G401.6 (cell line): ENCODE measurements around the gene VSTM1.

Source experiments
- FAIRE-seq: peaks from 2 replicates; lab custom pipeline; 2012; peaks lifted over from hg19 to GRCh38; lab: Jason Lieb, UNC

Gene VSTM1

DNA sequence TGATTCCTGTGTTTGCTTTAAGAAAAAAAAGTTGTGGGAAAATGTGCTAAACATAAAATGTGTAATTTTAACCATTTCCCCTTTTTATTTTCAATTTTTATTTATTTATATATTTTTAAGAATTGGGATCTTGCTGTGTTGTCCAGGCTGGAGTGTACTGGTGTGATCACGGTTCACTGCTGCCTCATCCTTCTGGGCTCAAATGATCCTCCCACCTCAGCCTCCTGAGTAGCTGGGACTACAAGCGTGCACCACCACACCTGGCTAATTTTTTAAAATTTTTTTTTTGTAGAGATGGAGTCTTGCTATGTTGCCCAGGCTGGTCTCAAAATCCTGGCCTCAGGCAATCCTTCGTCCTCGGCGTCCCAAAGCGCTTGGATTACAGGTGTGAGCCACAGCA, 53.2 kb downstream of the VSTM1 start:
- no peak for FAIRE-seq

DNA sequence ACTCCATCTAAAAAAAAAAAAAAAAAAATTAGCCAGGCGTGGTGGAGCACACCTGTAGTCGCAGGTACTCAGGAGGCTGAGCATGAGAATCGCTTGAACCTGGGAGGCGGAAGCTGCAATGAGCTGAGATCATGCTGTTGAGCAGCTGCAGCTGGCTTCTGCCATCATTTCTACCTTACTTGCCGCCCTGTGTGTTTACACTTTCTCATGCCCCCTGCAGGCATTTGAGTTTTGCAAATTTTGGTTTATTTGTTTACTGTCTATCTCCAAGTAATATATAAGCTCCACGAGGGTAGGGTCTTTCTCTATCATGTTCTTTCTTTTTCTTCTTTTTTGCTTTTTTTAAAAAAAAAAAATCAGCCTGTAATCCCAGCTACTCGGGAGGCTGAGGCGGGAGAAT, 54.3 kb downstream of the VSTM1 start:
- no peak for FAIRE-seq

DNA sequence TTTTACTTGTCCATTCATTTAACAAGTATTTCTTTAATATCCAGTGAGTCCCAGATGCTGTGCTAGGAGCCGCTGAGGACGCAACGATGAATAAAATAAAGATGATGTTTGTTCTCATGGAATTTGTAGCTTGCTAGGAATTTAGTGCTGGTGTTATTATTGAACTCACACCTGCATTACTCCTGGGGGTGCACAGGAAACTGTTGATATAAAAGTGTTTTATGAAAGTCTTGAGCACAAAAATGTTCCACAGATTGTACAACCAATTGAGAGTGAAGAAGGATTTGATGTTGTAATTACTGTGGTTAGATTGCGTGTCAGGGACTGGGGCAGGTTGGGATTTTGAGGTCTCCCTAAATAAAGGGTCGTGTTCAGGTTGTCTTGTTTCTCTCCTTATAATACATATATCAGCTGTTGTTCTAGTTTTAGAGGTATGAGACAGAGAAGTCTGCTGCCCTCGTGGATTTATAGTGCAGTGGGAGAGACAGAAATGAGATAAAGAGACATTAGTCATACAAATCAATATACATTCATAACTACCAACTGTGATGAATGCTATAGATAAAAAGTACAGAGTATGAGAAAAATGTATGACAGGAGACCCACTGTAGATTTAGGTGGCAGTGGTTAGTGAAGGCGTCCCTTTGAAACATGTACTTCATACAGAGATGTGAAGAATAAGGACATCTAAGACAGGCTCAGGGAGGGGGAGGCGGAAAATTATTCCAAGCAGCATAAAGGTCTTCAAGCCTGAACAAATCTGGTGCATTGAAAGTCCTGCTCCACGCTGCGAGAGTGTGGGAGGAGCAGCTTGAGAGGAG, 61.0 kb downstream of the VSTM1 start:
- FAIRE-seq, result no peak

DNA sequence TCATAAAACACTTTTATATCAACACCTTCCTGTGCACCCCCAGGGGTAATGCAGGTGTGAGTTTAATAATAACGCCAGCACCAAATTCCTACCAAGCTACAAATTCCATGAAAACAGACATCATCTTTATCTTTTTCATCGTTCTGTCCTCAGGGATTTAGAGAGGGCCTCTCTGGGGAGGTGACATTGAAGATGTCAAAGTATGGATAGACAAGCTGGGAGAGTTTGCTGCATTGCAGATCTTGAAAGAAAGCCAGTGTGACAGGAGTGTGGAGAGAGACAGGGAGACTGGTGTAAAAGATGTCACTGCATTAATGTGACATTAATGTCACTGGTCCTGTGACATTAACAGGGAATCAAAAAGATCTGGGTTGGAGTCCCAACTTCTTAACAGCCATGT, 62.2 kb downstream of the VSTM1 start:
- no peak for FAIRE-seq

GRCh38 chr19:53999694-54000093, 64.0 kb downstream of the VSTM1 start:
- FAIRE-seq, result no peak

DNA sequence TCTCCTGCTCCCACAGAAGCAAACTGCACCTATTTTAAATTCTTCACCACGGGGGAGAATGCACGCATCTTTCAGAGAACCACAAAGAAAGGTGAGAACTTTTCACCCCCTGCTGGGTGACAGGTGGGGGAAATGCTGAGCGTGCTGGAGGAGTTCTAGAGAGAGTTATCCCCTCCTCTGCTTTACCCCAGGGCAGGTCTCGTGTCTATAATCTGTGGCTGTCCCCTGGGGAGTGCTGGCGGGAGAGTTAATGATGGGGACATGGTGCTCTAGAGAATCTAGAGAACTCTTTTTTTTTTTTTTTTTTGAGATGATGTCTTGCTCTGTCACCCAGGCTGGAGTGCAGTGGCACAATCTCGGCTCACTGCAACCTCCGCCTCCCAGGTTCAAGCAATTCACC, 65.5 kb downstream of the VSTM1 start:
- no peak for FAIRE-seq

DNA sequence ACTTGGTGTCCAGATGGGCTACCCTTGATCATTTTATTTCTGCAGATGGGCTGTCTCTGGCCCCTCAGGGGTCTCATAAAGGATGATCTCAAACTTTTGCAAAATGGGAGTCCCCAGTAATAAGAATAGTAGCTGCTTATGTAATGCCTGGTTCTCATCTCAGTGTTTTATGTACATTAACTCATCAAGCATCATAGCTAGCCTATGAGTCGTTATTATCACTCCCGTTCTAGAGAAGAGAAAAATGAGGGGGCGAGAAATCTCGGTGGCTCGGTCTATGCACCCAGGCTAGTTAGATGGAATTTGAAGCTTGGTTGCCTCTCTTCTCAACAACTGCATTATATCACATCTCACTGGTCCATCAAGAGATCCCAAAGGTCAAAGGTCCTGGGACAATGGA, 68.9 kb downstream of the VSTM1 start:
- FAIRE-seq, result no peak

GRCh38 chr19:53993448-53993847, 70.2 kb downstream of the VSTM1 start:
- FAIRE-seq, result no peak

DNA sequence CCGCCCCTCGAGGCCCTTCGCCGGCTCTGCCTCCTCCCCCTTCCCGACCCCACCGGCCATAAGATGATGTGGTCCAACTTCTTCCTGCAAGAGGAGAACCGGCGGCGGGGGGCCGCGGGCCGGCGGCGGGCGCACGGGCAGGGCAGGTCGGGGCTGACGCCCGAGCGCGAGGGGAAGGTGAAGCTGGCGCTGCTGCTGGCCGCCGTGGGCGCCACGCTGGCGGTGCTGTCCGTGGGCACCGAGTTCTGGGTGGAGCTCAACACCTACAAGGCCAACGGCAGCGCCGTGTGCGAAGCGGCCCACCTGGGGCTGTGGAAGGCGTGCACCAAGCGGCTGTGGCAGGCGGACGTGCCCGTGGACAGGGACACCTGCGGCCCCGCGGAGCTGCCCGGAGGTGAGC, 70.9 kb downstream of the VSTM1 start:
- no peak for FAIRE-seq

GRCh38 chr19:53992211-53992610, 71.5 kb downstream of the VSTM1 start:
- no peak for FAIRE-seq

DNA sequence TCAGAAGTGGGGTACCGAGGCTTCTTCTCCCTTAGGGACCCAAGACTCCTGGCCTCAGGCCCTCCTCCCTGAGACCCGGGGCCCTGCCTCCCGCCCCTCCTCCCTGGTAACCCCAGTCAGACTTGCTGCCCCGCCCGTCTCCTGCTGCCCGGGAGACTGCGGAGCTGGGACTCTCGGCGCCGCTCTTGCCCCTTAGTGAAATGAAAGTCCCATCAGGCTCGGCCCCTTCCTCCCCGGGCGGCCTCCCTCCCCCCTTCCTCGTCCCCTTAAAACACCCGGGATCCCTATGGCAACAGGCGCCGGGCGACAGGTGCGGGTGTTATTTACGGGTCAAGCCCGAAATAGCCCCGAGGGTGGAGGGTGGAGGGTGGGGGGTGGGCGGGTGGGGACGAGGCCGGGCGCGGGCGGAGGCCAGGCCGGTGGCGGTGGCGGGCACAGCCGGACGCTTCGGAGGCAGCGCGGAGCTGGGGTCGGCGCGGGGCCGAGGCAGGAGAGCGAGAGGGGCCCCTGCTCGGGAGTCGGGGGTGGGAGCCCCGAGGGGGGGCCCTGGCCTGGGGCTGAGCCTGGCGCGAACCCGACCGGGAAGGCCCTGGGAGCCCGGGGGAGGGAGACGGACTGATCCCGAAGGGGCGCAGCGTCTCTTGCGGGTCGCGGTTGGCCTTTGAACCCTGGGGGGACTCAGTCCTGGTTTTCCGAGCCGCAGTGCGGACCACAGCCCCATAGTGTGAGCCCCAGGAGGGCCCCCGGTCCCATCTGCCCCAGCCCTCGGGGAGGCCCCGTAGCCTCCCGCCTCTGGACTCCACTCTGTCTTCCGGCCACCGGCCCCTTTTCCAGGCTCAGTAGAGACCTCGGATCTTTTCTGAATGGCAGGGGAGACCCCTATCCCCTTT, 72.2 kb downstream of the VSTM1 start, which contains the start of gene CACNG6:
TSS of gene CACNG6 (plus strand) at position 414 of the 890 bp plus-strand sequence. CDS start 1,241 bp downstream, outside the sequence.
- FAIRE-seq, result no peak
